Activated CD4-positive, CD25-positive, alpha-beta regulatory T cell treated with anti-CD3 and anti-CD28 coated beads, Interleukin-2, amount 50 U/mL, for 72 hours (primary cell): ENCODE data around the gene BEX5.
A peak's percentile ranks its signal among the peaks of the same experiment; 100 is the strongest.
"Not testable (repeated sequence)": the region's sequence is repeated elsewhere in the genome, so short reads cannot be mapped to it uniquely, and the experiment has no call there.

Source experiments
- DNase-seq: peaks from one replicate; pipeline ENCODE4 v3.0.0; 2021

Gene BEX5

DNA sequence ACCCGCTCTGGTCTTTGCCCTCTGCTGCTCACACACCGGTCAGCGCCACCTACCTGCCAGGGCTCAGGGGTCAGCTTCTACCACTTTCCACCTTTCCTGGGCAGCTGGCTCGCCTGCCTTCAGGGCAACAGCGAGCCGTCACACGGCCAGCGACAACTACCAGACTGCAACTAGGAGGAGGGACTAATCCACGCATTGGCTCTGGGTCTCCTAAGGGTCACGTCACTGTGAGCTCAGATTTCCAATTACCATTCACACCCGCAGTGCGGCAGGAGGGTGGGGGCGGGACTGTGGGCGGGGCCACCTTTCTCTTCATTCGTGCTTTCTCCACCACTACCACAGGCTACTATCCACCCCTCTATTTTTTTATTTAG is at the start of gene BEX5:
Gene BEX5, minus strand, starts transcription at position 172 of the 374 bp plus-strand sequence. CDS start 1,712 bp downstream, outside the sequence.
- peak; percentile 35 for DNase-seq

DNA sequence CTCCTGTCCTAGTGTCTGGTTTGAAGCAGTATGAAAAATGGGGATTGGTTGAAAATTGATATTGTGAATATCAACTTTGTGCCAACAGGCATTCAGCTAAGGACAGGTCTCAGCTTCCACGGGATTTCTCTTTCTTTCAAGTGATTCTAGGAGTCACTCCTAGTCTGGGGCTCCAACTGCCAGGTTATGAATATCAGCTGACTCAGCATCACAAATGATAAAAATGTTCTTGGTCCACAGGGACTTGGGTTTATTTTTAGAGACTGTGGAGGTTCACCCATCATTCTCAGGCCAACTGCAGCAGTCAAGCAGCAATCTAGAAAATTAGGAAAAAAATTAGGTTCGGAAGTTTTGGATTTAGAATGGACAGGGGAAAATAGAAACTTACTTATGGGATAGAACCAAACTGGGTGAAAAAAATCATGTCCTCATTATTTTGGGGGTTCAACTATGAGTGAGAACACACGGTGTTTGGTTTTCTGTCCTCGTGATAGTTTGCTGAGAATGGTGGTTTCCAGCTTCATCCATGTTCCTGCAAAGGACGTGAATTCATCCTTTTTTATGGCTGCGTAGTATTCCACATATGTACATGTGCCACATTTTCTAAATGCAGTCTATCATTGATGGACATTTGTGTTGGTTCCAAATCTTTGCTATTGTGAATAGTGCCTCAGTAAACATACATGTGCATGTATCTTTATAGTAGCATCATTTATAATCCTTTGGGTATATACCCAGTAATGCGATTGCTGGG is 30.4 kb upstream of the BEX5 start:
- no peak for DNase-seq

DNA sequence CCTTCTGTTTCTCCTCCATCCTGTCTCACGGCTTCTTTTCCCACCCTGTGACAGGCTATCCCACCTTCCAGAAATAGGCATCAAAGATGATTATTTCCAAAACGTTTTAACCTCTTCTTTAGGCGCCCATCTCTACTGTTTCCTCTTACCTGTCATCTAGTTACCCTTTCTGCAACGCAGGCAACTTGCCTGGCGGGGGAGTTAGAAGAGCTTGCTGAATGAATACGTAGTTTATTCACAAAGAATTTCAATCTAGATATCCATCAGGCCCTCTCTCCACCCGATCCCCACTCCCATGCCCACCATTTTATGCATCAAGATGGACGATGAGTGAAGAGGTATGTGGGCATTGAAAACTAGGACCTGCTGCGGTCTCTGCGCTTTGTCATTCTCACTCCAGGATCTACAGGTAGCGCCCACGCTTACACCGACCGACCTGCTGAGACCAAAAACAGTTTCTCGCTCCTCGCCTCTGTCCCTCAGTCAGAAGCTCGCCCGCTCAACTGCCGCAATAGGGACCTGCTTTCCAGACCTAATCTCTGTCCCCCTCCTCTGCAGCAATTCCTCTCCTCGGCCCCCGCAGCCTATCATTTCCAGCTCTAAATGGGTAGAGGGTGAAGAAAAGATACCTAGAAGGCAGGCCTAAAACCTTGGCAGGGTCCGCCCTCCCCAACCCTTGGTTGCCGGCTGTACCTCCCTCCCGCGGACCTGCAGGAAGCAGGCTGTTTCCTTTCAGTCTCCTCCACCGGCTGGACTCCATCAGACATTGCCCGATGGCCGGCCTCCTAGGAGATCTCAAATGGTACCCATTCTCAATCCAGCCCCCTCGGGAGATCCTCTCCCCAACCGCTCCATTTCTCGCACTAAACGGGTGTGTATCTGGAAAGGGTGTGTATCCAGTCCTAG is 624 bp downstream of the BEX5 start:
- DNase-seq, result no peak

DNA sequence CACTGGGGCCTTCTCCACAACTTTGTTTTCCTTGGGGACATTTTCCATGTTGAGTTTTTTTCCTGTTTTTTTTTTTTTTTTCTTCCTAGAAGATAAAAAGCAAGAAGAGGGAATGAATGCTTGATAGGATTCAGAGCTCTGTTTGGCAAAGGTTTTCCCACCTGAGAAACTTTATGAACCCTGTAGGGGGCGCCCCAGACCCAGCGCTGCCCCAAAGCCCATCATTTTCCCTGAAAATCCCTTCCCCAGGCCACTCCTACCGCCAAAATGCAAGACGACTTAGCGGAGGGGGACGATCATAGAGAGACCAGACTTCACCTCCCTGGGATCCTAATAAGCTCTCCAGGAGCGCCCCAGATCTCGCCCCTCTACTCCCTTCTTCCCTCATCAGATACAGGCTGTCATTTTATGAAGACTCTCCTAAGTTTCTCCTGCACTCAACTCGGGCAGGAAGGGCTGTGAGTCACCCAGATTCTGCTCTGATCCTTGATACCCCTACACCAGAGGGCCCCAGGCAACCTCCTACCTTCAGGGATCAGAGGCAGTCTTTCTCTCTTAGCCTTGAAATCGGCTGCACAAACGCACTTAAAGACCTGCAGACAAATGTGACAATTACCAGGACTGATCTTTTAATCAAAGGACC is 1.4 kb downstream of the BEX5 start:
- no peak for DNase-seq

DNA sequence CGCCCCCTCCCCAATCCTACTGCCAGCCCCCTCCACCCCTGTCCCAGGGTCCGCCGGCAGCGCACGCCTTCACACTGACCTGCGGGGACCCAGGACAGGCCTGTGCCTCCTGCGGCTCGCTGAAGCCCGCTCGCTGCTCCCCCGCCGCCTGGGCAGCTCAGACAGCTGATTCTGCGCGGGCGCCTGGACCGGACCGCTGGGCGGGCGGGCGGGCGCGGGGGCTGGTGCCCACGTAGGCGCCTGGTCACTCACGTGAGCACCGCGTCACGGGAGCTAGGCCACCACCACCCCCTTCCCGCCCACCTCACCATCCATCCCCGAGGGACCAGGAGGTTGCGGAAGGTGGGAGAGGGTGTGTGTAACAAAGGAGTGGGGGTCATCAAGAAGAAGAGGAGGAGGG is 13.5 kb downstream of the BEX5 start, which contains the start of gene TCEAL6:
Gene TCEAL6, minus strand, starts transcription at position 208 of the 400 bp plus-strand sequence.
- not testable (repeated sequence) for DNase-seq

DNA sequence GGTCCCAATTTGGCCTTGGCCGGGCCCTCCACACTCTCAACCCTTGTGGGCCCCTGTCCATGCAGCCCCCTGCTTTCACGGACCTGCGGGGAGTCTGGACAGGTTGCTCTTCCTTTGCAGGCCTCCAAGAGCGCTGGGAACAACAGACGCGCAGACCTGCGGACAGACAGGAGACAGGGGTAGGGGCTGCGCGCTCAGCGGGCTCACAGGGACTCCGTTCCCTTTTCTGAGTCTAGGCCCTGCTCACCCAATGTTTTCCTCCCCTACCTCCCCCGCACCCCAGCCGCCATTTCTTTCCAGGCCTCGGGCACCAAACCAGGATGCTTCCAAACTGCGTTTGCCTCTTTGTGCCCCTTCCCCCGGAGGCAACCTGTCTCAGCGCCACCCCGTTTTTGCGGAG is 14.1 kb downstream of the BEX5 start:
- not testable (repeated sequence) for DNase-seq

DNA sequence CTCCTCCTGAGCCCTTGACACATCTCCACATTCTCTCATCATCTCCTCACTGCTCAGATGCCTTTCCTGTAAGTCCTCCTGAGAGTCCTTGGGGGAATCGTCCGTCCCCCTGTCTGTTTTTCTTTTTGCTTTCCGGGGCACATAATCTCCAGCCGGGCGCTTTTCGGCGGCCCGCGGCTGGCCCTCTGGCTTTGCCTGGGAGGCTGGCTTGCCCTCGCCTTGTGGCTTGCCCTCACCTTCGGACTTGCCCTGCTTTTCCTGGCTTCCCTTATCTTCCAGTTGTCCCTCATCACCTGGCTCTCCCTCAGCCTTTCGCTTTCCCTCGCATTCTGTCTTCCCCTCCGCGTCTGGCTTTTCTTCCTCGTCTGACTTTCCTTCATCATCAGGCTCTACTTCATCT is 14.9 kb downstream of the BEX5 start:
- not testable (repeated sequence) for DNase-seq

DNA sequence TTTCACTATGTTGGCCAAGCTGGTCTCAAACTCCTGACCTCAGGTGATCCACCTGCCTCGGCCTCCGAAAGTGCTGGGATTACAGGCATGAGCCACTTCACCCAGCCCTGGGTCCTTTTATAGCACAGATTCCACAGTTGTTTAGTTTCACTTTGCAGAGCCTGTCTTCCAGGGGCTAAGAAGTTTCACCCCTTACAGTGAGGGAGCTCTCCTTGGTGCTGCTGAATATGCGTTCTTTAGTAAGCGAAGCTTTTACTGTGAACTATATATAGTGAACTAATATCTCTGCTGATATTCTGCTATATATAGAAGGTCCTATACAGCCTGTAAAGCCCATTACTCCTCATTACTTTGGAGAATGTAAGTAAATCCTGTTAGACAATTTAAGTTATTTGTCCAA is 17.7 kb downstream of the BEX5 start:
- no peak for DNase-seq

DNA sequence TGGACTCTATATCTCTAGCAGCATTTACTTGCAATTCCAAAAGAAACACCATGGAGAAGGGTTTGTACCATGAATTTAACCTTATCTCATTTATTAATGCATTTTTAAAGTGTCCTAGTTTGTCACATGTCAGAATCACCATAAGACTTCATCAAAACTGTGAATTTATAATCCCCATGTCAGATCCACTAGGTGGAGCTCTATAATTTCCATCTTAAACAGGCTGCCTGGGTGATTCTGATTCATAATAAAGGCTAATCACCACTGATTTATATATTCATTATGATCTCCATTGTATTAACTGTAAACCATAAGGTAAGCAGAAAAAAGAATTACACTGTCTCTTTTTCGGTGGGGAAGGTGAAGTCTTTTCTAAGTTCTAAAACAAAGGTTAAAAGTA is 26.3 kb downstream of the BEX5 start:
- no peak for DNase-seq

DNA sequence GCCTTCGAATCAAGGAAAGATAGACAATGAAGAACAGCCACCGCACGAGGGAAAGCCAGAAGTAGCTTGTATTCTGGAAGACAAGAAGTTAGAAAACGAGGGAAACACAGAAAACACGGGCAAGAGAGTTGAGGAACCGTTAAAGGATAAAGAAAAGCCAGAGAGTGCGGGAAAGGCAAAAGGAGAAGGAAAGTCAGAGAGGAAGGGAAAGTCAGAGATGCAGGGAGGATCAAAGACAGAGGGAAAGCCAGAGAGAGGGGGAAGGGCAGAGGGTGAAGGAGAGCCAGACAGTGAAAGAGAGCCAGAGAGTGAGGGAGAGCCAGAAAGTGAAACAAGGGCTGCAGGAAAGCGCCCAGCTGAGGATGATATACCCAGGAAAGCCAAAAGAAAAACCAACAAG is 28.9 kb downstream of the BEX5 start:
- DNase-seq, result no peak

DNA sequence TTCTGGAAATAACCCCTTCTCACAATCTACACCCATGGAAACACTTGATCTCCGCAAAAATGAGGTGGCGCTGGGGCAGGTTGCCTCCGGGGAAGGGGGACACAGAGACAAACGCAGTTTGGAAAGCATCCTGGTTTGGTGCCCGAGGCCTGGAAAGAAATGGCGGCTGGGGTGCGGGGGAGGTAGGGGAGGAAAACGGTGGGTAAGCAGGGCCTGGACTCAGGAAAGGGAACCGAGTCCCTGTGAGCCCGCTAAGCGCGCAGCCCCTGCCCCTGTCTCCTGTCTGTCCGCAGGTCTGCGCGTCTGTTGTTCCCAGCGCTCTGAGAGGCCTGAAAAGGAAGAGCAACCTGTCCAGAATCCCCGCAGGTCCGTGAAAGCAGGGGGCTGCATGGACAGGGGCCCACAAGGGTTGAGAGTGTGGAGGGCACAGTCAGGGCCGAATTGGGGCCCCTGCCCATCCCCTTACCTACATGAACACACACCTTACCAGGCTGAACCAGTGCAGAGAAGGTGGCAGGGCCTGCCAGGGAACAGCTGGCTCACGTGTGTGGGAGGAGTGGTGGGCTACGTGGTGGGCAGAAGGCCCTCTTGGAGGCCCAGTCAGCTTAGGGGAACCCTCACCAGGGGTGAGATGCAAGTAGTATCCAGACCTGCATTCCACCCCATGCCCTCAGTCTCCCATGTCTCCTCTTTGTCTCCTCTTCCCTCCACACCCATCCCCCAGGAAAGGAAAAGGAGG is 29.5 kb downstream of the BEX5 start:
- DNase-seq, result not testable (repeated sequence)

DNA sequence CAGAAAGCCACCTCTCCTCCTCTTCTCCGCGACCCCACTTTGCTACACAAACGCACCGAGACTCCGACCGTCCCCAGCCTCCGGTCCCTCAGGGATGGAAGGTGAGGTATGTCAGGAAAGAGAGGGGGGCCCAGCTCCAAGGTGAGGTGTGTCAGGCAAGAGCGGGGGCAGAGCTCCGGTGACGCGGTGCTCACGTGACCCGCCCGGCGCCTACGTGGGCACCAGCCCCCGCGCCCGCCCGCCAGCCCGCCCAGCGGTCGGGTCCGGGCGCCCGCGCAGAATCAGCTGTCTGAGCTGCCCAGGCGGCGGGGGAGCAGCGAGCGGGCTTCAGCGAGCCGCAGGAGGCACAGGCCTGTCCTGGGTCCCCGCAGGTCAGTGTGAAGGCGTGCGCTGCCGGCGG is 30.3 kb downstream of the BEX5 start, which contains the start of gene TCEAL2:
Gene TCEAL2, plus strand, starts transcription at position 244 of the 400 bp plus-strand sequence. CDS start 1,152 bp downstream, outside the sequence.
- not testable (repeated sequence) for DNase-seq

DNA sequence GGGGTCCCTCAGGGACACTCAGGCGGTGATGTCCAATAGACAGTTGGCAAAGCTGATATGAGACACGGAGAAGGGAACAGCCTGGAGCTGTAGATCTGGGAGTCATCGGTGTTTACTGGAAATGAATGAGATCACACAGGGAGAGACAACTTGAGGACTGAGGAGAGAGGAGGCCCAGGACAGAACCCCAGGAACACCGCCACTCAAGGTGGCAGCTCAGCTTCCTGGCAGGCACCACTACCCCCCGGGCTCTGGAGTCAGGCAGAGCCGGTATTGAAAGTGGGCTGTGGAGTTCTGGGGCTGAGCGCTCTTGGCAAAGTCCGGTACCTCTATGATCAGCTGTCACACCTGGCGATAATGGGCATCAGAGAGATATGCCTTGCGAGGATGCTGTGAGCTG is 30.8 kb downstream of the BEX5 start:
- DNase-seq, result not testable (repeated sequence)

DNA sequence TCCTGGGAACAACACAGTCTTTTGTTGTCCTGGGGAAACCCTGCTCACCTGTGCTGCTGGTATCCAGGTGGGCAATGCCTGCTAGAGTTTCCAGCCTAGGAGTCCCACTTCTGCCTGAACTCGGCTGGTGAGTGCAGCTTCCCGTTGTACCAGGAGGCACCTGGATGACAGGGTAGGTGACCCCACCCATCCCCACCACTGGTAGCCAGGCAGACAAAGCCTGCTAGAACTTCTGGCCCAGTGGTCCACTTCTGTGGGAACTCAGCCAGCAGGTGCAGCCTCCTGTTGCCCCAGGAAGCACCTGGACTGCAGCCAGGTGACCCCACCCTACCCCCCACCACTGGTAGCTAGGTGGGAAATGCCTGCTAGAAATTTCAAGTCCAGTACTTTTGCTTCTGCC is 40.0 kb downstream of the BEX5 start:
- no peak for DNase-seq

DNA sequence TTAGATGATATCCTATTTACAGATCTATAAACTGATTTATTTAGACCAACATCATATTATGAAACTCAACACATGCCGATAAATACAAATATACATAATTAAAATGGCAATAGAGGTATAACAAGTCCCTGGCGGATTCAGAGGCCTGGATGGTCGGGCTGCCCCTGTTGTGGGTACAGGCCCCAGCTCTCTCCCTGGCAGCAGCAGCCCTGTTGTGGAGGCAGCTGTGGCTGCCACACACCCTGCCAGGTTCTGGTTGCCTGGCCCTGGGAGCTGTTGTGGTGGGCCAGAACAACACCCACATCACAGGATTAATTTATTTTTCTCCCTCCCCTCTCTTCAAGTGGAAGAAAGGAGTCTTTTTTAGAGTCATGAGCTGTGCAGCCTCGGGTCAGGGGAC is 42.4 kb downstream of the BEX5 start:
- no peak for DNase-seq
